ENCODE data around the gene CD14. TPM values are rescaled to one million over a fixed set of nuclear protein-coding genes. Genes with fewer than 3 reads are reported as not detected.

The CD14 gene
- polyA plus RNA-seq, 1 experiment: 0.29 TPM

- TF ChIP-seq CTCF (IDR thresholded peaks at IDR 0.05; ENCODE audit: low read depth, low read length): no peak
- peaks cover 17% of the 10 kb centered on the region for H3K27me3 ChIP-seq (ENCODE audit: control insufficient read depth, insufficient read depth, low read length)
- POLR2A ChIA-PET: interaction anchor here (0.6 kb wide), 1 partner anchor 41 kb away, joined by 3 read pairs; no protein-coding TSS in a partner anchor
- CTCF ChIA-PET: interaction anchor here (2.7 kb wide), 1 partner anchor 13 kb away, joined by 15 read pairs; no protein-coding TSS in a partner anchor
- H3K27ac ChIP-seq (ENCODE audit: low read depth, low read length): no peak overlapping the region
- no peak overlapping the region for H3K4me3 ChIP-seq (ENCODE audit: low read depth, low read length)
- no peaks in the 10 kb centered on the region for H3K9me3 ChIP-seq (ENCODE audit: control insufficient read depth, insufficient read depth, low read length)
- DNase-seq (ENCODE audit: low read depth, low spot score): no peak
These were observed 10.7 kb downstream of the CD14 start for GRCh38 chr5:140622301-140622700.

- ChIA-PET POLR2A (no interaction called here), CTCF (interaction anchor here (0.6 kb wide), 1 partner anchor 11 kb away, joined by 3 read pairs; no protein-coding TSS in a partner anchor)
- H3K27ac ChIP-seq (ENCODE audit: low read depth, low read length): no peak overlapping the region
- no peaks in the 10 kb centered on the region for H3K9me3 ChIP-seq (ENCODE audit: control insufficient read depth, insufficient read depth, low read length)
- H3K4me3 ChIP-seq (ENCODE audit: low read depth, low read length): no peak overlapping the region
- DNase-seq (ENCODE audit: low read depth, low spot score): no peak
- no peak for TF ChIP-seq CTCF (IDR thresholded peaks at IDR 0.05; ENCODE audit: low read depth, low read length)
- H3K27me3 ChIP-seq (ENCODE audit: control insufficient read depth, insufficient read depth, low read length): peaks cover 5% of the 10 kb centered on the region
These were observed 21.9 kb downstream of the CD14 start for GRCh38 chr5:140611020-140611521.

- DNase-seq (ENCODE audit: low read depth, low spot score): no peak
- Histone ChIP-seq H3K9me3 (ENCODE audit: control insufficient read depth, insufficient read depth, low read length) (no peaks in the 10 kb centered on the region), H3K27me3 (ENCODE audit: control insufficient read depth, insufficient read depth, low read length) (peaks cover 5% of the 10 kb centered on the region), H3K27ac (ENCODE audit: low read depth, low read length) (no peak overlapping the region), H3K4me3 (ENCODE audit: low read depth, low read length) (no peak overlapping the region)
- ChIA-PET CTCF (no interaction called here), POLR2A (no interaction called here)
- TF ChIP-seq CTCF (IDR thresholded peaks at IDR 0.05; ENCODE audit: low read depth, low read length): no peak
These were observed 23.8 kb downstream of the CD14 start for GRCh38 chr5:140609126-140609525.

- DNase-seq (ENCODE audit: low read depth, low spot score): no peak
- CTCF ChIA-PET: interaction anchor here (1.0 kb wide), 1 partner anchor 26 kb away, joined by 3 read pairs; no protein-coding TSS in a partner anchor
- no peak overlapping the region for H3K27ac ChIP-seq (ENCODE audit: low read depth, low read length)
- H3K4me3 ChIP-seq (ENCODE audit: low read depth, low read length): no peak overlapping the region
- TF ChIP-seq CTCF (IDR thresholded peaks at IDR 0.05; ENCODE audit: low read depth, low read length): no peak
- peaks cover 5% of the 10 kb centered on the region for H3K27me3 ChIP-seq (ENCODE audit: control insufficient read depth, insufficient read depth, low read length)
- no peaks in the 10 kb centered on the region for H3K9me3 ChIP-seq (ENCODE audit: control insufficient read depth, insufficient read depth, low read length)
- POLR2A ChIA-PET: no interaction called here
These were observed 24.3 kb downstream of the CD14 start for GRCh38 chr5:140608722-140609121.

- no peaks in the 10 kb centered on the region for H3K9me3 ChIP-seq (ENCODE audit: control insufficient read depth, insufficient read depth, low read length)
- ChIA-PET POLR2A (no interaction called here), CTCF (interaction anchor here (1.6 kb wide), 1 partner anchor 23 kb away, joined by 3 read pairs; no protein-coding TSS in a partner anchor)
- TF ChIP-seq CTCF (IDR thresholded peaks at IDR 0.05; ENCODE audit: low read depth, low read length): no peak
- H3K27me3 ChIP-seq (ENCODE audit: control insufficient read depth, insufficient read depth, low read length): peaks cover 5% of the 10 kb centered on the region
- no peak overlapping the region for H3K27ac ChIP-seq (ENCODE audit: low read depth, low read length)
- H3K4me3 ChIP-seq (ENCODE audit: low read depth, low read length): no peak overlapping the region
- DNase-seq (ENCODE audit: low read depth, low spot score): no peak
These were observed 25.9 kb downstream of the CD14 start for GRCh38 chr5:140607031-140607430.

Data from AG04450 (cell line).